Vagina (tissue), 2 donors: Measurements from ENCODE around the gene EZR.

Experiments
- POLR2A ChIP-seq, 2 donors: fragments of 450-650 bp; IDR thresholded peaks; one replicate each; pipeline ENCODE4 v1.6.1; 2017; ENCODE audit warnings: antibody characterized with exemption in 2 of 2, mild to moderate bottlenecking in 2 of 2, moderate library complexity in 2 of 2
- POLR2AphosphoS5 ChIP-seq, 2 donors: sonication (generic); formaldehyde crosslinking; IDR thresholded peaks; one replicate each; pipeline ENCODE4 v1.9.0; 2017; ENCODE audit warnings: antibody characterized with exemption in 2 of 2, mild to moderate bottlenecking in 2 of 2, low read depth in 1 of 2; ENCODE audit not compliant: insufficient read depth in 1 of 2
- TF ChIP-seq, protein P1 (sequence below), 3 experiments: fragments of 450-650 bp in 2 of 3; fragments of 200-600 bp in 1 of 3; sonication (generic) in 1 of 3; IDR thresholded peaks; one replicate each; pipeline ENCODE4 v1.5.1; 2017 to 2019; ENCODE audit warnings: antibody characterized with exemption in 3 of 3, mild to moderate bottlenecking in 2 of 3, moderate library complexity in 2 of 3

DNA sequence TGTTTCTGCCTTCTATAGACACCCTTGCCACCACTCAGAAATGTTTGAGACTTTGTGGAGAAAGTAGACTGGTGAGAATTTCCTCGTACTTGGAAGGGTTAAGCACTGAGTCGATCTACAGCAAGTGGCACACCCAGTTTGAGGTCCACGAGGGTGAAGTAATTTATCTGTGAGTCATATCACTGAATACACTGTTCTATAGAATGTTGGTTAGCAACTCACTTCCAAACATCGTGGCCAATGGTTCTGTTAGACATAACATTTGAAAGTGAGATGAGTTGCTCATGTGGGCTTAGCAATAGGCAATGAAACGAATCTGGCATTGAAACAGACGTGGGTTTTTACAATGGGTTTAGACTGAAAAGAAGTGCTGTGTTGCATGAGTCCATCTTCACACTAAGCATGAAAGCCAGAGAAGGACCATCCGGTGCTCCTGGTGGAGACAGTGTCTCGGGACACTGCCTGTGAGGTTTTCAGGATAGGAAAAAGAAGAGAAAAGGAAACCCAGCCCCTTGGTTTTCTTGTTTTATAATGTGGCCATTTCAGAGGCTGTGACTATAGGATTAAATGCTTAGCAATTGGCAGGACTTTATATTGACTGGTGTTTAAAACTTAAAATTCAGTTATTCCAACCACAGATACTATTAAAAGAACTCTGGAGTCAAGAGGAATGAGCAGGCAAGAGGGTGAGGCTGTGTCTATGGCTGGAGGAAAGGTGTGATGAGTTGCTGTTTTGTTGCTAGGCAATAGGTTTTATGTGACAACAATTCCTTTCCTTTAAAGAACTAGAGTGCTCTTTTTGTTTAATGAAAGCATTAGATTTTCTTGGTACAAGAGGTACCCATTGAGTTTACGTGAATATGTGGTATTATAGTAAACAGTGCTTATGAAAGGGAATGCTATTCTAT, 31.0 kb upstream of the EZR start:
- TF ChIP-seq, protein P1, sequence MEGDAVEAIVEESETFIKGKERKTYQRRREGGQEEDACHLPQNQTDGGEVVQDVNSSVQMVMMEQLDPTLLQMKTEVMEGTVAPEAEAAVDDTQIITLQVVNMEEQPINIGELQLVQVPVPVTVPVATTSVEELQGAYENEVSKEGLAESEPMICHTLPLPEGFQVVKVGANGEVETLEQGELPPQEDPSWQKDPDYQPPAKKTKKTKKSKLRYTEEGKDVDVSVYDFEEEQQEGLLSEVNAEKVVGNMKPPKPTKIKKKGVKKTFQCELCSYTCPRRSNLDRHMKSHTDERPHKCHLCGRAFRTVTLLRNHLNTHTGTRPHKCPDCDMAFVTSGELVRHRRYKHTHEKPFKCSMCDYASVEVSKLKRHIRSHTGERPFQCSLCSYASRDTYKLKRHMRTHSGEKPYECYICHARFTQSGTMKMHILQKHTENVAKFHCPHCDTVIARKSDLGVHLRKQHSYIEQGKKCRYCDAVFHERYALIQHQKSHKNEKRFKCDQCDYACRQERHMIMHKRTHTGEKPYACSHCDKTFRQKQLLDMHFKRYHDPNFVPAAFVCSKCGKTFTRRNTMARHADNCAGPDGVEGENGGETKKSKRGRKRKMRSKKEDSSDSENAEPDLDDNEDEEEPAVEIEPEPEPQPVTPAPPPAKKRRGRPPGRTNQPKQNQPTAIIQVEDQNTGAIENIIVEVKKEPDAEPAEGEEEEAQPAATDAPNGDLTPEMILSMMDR (IDR thresholded peaks at IDR 0.05), result no peak
- no peak for TF ChIP-seq POLR2A (IDR thresholded peaks at IDR 0.05)
- no peak for TF ChIP-seq POLR2AphosphoS5 (IDR thresholded peaks at IDR 0.05; ENCODE audit: insufficient read depth in 1 of 2, low read depth in 1 of 2)
